GM23338 (cell line): ENCODE measurements around the gene KRT9. TPM values are rescaled to one million over a fixed set of nuclear protein-coding genes. Genes with fewer than 3 reads are reported as not detected.
A peak's percentile ranks its signal among the peaks of the same experiment; 100 is the strongest.

Experiments used
- ATAC-seq: fragments of 200-7000 bp; cut with Tn5 transposase; 3 replicates; pipeline ENCODE4 v1.9.1; 2020
- DNase-seq: peaks from one replicate; pipeline ENCODE4 v3.0.0-alpha.2; 2015; ENCODE audit warnings: low spot score
- H2AFZ ChIP-seq: fragments of 200-600 bp; sonication (generic); 2 replicates; pipeline ENCODE4 v1.8.0; 2016; ENCODE audit warnings: antibody characterized with exemption, mild to moderate bottlenecking, moderate library complexity
- H3F3A ChIP-seq: fragments of 200-600 bp; sonication (generic); replicated peaks from 2 replicates; pipeline ENCODE4 v1.8.0; 2017; ENCODE audit warnings: antibody characterized with exemption, mixed run types, low read depth
- H3K27ac ChIP-seq: fragments of 200-600 bp; sonication (generic); 2 replicates; pipeline ENCODE4 v1.6.1; 2016; ENCODE audit warnings: low read depth
- H3K27me3 ChIP-seq: fragments of 200-600 bp; sonication (generic); 2 replicates; pipeline ENCODE4 v1.8.0; 2016; ENCODE audit warnings: mild to moderate bottlenecking, mixed run types, moderate library complexity; ENCODE audit not compliant: insufficient read depth
- H3K36me3 ChIP-seq: fragments of 200-600 bp; sonication (generic); 2 replicates; pipeline ENCODE4 v1.8.0; 2016; ENCODE audit warnings: mild to moderate bottlenecking; ENCODE audit not compliant: insufficient read depth
- H3K4me1 ChIP-seq: fragments of 200-600 bp; sonication (generic); 2 replicates; pipeline ENCODE4 v1.8.0; 2016; ENCODE audit warnings: mild to moderate bottlenecking, moderate library complexity; ENCODE audit not compliant: insufficient read depth
- H3K4me2 ChIP-seq: fragments of 200-600 bp; sonication (generic); 2 replicates; pipeline ENCODE4 v1.7.1; 2017; ENCODE audit warnings: mixed run types
- H3K4me3 ChIP-seq: fragments of 200-600 bp; sonication (generic); 2 replicates; pipeline ENCODE4 v1.6.1; 2016; ENCODE audit warnings: mixed run types
- H3K79me2 ChIP-seq: fragments of 200-600 bp; sonication (generic); replicated peaks from 2 replicates; pipeline ENCODE4 v1.8.0; 2017; ENCODE audit warnings: mild to moderate bottlenecking; ENCODE audit not compliant: insufficient read depth
- H3K9me2 ChIP-seq: fragments of 200-600 bp; sonication (generic); 2 replicates; pipeline ENCODE4 v1.8.0; 2017; ENCODE audit not compliant: insufficient read depth
- H4K20me1 ChIP-seq: fragments of 200-600 bp; sonication (generic); replicated peaks from 2 replicates; pipeline ENCODE4 v1.8.0; 2017; ENCODE audit warnings: mild to moderate bottlenecking; ENCODE audit not compliant: insufficient read depth
- H3K27ac Mint-ChIP-seq: 2 replicates; pipeline ENCODE4 v1.8.0; 2020; ENCODE audit warnings: inconsistent platforms, mild to moderate bottlenecking, moderate library complexity, mixed read lengths
- H3K27me3 Mint-ChIP-seq: 3 replicates; pipeline ENCODE4 v1.8.0; 2022; ENCODE audit warnings: low read depth, mild to moderate bottlenecking, moderate library complexity, mixed read lengths, inconsistent platforms; ENCODE audit not compliant: insufficient read depth, poor library complexity
- H3K36me3 Mint-ChIP-seq: 3 replicates; pipeline ENCODE4 v1.8.0; 2021; ENCODE audit warnings: low read depth, mild to moderate bottlenecking, inconsistent platforms, moderate library complexity, mixed read lengths
- H3K4me1 Mint-ChIP-seq: 3 replicates; pipeline ENCODE4 v1.8.0; 2020; ENCODE audit warnings: mild to moderate bottlenecking, inconsistent platforms, mixed read lengths
- H3K4me3 Mint-ChIP-seq: 3 replicates; pipeline ENCODE4 v1.8.0; 2021; ENCODE audit warnings: moderate library complexity, mild to moderate bottlenecking, inconsistent platforms, mixed read lengths
- H3K9me3 Mint-ChIP-seq: 3 replicates; pipeline ENCODE4 v1.8.0; 2020; ENCODE audit warnings: moderate library complexity, mild to moderate bottlenecking, inconsistent platforms, mixed read lengths
- EZH2phosphoT487 ChIP-seq: fragments of 200-600 bp; sonication (generic); IDR thresholded peaks from one replicate; pipeline ENCODE4 v1.8.1; 2018; ENCODE audit warnings: antibody characterized with exemption; ENCODE audit not compliant: unreplicated experiment
- NANOG ChIP-seq: IDR thresholded peaks from 2 replicates; pipeline ENCODE4 v1.6.1; 2016; ENCODE audit warnings: antibody characterized with exemption, borderline replicate concordance
- POLR2AphosphoS5 ChIP-seq: IDR thresholded peaks from 2 replicates; pipeline ENCODE4 v1.6.1; 2016; ENCODE audit warnings: antibody characterized with exemption, low read depth
- STAT1 ChIP-seq: IDR thresholded peaks from one replicate; pipeline ENCODE4 v1.6.1; 2016; ENCODE audit warnings: antibody characterized with exemption; ENCODE audit not compliant: unreplicated experiment
- ZNF114 ChIP-seq: fragments of 250-450 bp; sonication (Bioruptor Pico); IDR thresholded peaks from 2 replicates; pipeline ENCODE4 v1.5.0; 2020; ENCODE audit warnings: mild to moderate bottlenecking, moderate library complexity
- polyA plus RNA-seq: library from polyadenylated mRNA; unstranded; fragments of >200 nt; fragmentation: Nextera tagmentation; extraction: Ambion mirVana; gene quantifications from 2 replicates; pipeline ENCODE4 v1.2.1, GENCODE V29; 2016
- total RNA-seq: library from RNA; depleted of rRNA; stranded (reverse); fragments of >200 nt; shearing (Covaris generic); gene quantifications from 2 replicates; pipeline ENCODE4 v1.2.3, GENCODE V29; 2014
- TF ChIP-seq, protein P1 (sequence below): fragments of 250-450 bp; sonication (Bioruptor Pico); IDR thresholded peaks from 2 replicates; pipeline ENCODE4 v1.5.0; 2020; ENCODE audit warnings: mild to moderate bottlenecking, moderate library complexity
- TF ChIP-seq, protein P2 (sequence below): IDR thresholded peaks from one replicate; pipeline ENCODE4 v1.6.1; 2018; ENCODE audit warnings: antibody characterized with exemption; ENCODE audit not compliant: unreplicated experiment

Gene KRT9
- total and polyA plus RNA-seq, 2 experiments from 2014 or later: not detected

DNA sequence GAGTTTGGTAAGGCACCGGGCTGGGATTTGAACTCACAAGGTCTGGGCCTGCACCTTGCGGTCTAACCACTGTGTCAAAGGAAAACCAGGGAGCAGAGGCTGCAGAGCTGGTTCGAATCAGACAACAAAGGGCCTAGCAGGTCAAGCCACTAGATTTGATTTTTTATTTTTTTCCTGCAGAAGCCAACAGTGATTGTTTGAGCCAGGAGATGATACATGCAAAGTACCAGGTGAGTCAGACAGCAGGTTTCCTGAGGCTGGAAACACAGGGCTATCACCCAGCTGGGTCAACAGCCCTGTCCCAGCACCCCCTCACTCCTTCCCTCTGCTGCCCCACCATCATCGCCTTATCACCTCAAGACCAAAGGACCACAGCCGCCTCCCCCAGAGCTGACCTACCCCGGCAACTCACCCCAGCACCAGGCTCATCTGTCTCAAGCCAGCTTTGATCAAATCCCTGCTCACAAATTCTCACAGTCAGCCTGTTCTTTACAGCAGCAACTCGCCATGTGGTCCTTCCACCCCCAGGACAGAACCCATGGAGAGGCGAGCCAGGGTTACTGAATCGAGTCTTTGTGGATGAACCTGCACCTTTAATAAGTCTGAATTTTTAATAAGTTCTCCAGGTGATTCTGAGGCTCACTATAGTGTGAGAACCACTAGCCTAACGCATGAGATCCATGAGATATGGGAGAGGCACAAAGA lies 30.8 kb downstream of the KRT9 start:
- H3K4me1 ChIP-seq: peaks cover 13% of the 10 kb centered on the region
- H3K27me3 ChIP-seq: no peaks in the 10 kb centered on the region
- Mint-ChIP-seq H3K27ac (no peak overlapping the region), H3K27me3 (peaks cover 15% of the 10 kb centered on the region), H3K9me3 (no peaks in the 10 kb centered on the region; the same call in 2 of the 3 replicates), H3K4me3 (no peak overlapping the region), H3K36me3 (no peaks in the 10 kb centered on the region), H3K4me1 (peaks cover 41% of the 10 kb centered on the region)
- H2AFZ ChIP-seq: peak overlapping the region; percentile 63; the same call in 1 of the 2 replicates
- no peak for TF ChIP-seq ZNF114 (CRISPR knock-in tag)
- TF ChIP-seq STAT1: no peak
- TF ChIP-seq, protein P1, sequence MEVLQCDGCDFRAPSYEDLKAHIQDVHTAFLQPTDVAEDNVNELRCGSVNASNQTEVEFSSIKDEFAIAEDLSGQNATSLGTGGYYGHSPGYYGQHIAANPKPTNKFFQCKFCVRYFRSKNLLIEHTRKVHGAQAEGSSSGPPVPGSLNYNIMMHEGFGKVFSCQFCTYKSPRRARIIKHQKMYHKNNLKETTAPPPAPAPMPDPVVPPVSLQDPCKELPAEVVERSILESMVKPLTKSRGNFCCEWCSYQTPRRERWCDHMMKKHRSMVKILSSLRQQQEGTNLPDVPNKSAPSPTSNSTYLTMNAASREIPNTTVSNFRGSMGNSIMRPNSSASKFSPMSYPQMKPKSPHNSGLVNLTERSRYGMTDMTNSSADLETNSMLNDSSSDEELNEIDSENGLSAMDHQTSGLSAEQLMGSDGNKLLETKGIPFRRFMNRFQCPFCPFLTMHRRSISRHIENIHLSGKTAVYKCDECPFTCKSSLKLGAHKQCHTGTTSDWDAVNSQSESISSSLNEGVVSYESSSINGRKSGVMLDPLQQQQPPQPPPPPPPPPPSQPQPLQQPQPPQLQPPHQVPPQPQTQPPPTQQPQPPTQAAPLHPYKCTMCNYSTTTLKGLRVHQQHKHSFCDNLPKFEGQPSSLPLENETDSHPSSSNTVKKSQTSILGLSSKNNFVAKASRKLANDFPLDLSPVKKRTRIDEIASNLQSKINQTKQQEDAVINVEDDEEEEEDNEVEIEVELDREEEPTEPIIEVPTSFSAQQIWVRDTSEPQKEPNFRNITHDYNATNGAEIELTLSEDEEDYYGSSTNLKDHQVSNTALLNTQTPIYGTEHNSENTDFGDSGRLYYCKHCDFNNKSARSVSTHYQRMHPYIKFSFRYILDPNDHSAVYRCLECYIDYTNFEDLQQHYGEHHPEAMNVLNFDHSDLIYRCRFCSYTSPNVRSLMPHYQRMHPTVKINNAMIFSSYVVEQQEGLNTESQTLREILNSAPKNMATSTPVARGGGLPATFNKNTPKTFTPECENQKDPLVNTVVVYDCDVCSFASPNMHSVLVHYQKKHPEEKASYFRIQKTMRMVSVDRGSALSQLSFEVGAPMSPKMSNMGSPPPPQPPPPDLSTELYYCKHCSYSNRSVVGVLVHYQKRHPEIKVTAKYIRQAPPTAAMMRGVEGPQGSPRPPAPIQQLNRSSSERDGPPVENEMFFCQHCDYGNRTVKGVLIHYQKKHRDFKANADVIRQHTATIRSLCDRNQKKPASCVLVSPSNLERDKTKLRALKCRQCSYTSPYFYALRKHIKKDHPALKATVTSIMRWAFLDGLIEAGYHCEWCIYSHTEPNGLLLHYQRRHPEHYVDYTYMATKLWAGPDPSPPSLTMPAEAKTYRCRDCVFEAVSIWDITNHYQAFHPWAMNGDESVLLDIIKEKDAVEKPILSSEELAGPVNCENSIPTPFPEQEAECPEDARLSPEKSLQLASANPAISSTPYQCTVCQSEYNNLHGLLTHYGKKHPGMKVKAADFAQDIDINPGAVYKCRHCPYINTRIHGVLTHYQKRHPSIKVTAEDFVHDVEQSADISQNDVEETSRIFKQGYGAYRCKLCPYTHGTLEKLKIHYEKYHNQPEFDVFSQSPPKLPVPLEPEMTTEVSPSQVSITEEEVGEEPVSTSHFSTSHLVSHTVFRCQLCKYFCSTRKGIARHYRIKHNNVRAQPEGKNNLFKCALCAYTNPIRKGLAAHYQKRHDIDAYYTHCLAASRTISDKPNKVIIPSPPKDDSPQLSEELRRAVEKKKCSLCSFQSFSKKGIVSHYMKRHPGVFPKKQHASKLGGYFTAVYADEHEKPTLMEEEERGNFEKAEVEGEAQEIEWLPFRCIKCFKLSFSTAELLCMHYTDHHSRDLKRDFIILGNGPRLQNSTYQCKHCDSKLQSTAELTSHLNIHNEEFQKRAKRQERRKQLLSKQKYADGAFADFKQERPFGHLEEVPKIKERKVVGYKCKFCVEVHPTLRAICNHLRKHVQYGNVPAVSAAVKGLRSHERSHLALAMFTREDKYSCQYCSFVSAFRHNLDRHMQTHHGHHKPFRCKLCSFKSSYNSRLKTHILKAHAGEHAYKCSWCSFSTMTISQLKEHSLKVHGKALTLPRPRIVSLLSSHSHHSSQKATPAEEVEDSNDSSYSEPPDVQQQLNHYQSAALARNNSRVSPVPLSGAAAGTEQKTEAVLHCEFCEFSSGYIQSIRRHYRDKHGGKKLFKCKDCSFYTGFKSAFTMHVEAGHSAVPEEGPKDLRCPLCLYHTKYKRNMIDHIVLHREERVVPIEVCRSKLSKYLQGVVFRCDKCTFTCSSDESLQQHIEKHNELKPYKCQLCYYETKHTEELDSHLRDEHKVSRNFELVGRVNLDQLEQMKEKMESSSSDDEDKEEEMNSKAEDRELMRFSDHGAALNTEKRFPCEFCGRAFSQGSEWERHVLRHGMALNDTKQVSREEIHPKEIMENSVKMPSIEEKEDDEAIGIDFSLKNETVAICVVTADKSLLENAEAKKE (CRISPR knock-in tag): no peak
- TF ChIP-seq, protein P2, sequence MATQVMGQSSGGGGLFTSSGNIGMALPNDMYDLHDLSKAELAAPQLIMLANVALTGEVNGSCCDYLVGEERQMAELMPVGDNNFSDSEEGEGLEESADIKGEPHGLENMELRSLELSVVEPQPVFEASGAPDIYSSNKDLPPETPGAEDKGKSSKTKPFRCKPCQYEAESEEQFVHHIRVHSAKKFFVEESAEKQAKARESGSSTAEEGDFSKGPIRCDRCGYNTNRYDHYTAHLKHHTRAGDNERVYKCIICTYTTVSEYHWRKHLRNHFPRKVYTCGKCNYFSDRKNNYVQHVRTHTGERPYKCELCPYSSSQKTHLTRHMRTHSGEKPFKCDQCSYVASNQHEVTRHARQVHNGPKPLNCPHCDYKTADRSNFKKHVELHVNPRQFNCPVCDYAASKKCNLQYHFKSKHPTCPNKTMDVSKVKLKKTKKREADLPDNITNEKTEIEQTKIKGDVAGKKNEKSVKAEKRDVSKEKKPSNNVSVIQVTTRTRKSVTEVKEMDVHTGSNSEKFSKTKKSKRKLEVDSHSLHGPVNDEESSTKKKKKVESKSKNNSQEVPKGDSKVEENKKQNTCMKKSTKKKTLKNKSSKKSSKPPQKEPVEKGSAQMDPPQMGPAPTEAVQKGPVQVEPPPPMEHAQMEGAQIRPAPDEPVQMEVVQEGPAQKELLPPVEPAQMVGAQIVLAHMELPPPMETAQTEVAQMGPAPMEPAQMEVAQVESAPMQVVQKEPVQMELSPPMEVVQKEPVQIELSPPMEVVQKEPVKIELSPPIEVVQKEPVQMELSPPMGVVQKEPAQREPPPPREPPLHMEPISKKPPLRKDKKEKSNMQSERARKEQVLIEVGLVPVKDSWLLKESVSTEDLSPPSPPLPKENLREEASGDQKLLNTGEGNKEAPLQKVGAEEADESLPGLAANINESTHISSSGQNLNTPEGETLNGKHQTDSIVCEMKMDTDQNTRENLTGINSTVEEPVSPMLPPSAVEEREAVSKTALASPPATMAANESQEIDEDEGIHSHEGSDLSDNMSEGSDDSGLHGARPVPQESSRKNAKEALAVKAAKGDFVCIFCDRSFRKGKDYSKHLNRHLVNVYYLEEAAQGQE: no peak
- no peak for TF ChIP-seq NANOG
- no peak for TF ChIP-seq POLR2AphosphoS5
- no peak for TF ChIP-seq EZH2phosphoT487
- H3K27ac ChIP-seq: no peak overlapping the region
- H3K9me2 ChIP-seq: no peaks in the 10 kb centered on the region
- no peak overlapping the region for H3K4me2 ChIP-seq
- no peaks in the 10 kb centered on the region for H3K79me2 ChIP-seq
- no peaks in the 10 kb centered on the region for H3K36me3 ChIP-seq
- H4K20me1 ChIP-seq: no peaks in the 10 kb centered on the region
- DNase-seq (no peak), ATAC-seq (no peak)
- no peaks in the 10 kb centered on the region for H3F3A ChIP-seq
- no peak overlapping the region for H3K4me3 ChIP-seq
